Trophoblast cell (in vitro differentiated cells and primary cell): Measurements from ENCODE around the gene NDUFA11.
"Not testable (repeated sequence)": the region's sequence is repeated elsewhere in the genome, so short reads cannot be mapped to it uniquely, and the experiment has no call there.

Experiments
- DNase-seq, 2 donors: peaks; one replicate each; pipeline ENCODE4 v3.0.0-alpha.2; 2016
- H2AFZ ChIP-seq: 2 replicates; pipeline ENCODE4 v1.6.1; 2013; ENCODE audit warnings: low read length, moderate library complexity, mild to moderate bottlenecking; ENCODE audit not compliant: insufficient read depth, poor library complexity
- H2AK5ac ChIP-seq: 2 replicates; pipeline ENCODE4 v1.6.1; 2013; ENCODE audit warnings: mild to moderate bottlenecking, low read length
- H2BK120ac ChIP-seq: 2 replicates; pipeline ENCODE4 v1.6.1; 2013; ENCODE audit warnings: low read length, mild to moderate bottlenecking, moderate library complexity; ENCODE audit not compliant: insufficient read depth, poor library complexity
- H2BK12ac ChIP-seq: 2 replicates; pipeline ENCODE4 v1.6.1; 2013; ENCODE audit warnings: mild to moderate bottlenecking, low read length, moderate library complexity
- H2BK5ac ChIP-seq: 2 replicates; pipeline ENCODE4 v1.6.1; 2013; ENCODE audit warnings: low read length, low read depth, moderate library complexity, mild to moderate bottlenecking; ENCODE audit not compliant: poor library complexity
- H3K14ac ChIP-seq: 2 replicates; pipeline ENCODE4 v1.6.1; 2013; ENCODE audit warnings: mild to moderate bottlenecking, low read length
- H3K18ac ChIP-seq: 2 replicates; pipeline ENCODE4 v1.6.1; 2013; ENCODE audit warnings: mild to moderate bottlenecking, low read length
- H3K23ac ChIP-seq: 2 replicates; pipeline ENCODE4 v1.6.1; 2013; ENCODE audit warnings: low read length
- H3K27ac ChIP-seq: 2 replicates; pipeline ENCODE4 v1.5.1; 2013; ENCODE audit warnings: low read depth, mild to moderate bottlenecking, inconsistent platforms, low read length, moderate library complexity
- H3K27me3 ChIP-seq: 2 replicates; pipeline ENCODE4 v1.6.1; 2013; ENCODE audit warnings: inconsistent platforms, mild to moderate bottlenecking, low read length, moderate library complexity; ENCODE audit not compliant: insufficient read depth
- H3K36me3 ChIP-seq, 2 experiments: 1 replicate in 1 of 2; 2 replicates in 1 of 2; pipeline ENCODE4 v1.6.1; 2013; ENCODE audit warnings: low read length in 2 of 2, mild to moderate bottlenecking in 2 of 2, moderate library complexity in 1 of 2; ENCODE audit not compliant: insufficient read depth in 2 of 2, control insufficient read depth in 1 of 2
- H3K4ac ChIP-seq: 2 replicates; pipeline ENCODE4 v1.6.1; 2013; ENCODE audit warnings: low read depth, mild to moderate bottlenecking, low read length, moderate library complexity
- H3K4me1 ChIP-seq, 2 experiments: 1 replicate in 1 of 2; 2 replicates in 1 of 2; pipeline ENCODE4 v1.6.1; 2013; ENCODE audit warnings: low read length in 2 of 2, mild to moderate bottlenecking in 2 of 2, moderate library complexity in 1 of 2; ENCODE audit not compliant: insufficient read depth in 2 of 2, control insufficient read depth in 1 of 2
- H3K4me2 ChIP-seq: 2 replicates; pipeline ENCODE4 v1.6.1; 2013; ENCODE audit warnings: inconsistent platforms, mild to moderate bottlenecking, low read length, moderate library complexity
- H3K4me3 ChIP-seq: 2 replicates; pipeline ENCODE4 v1.5.1; 2013; ENCODE audit warnings: mild to moderate bottlenecking, low read depth, low read length, inconsistent platforms
- H3K79me1 ChIP-seq: one replicate; pipeline ENCODE4 v1.6.1; 2013; ENCODE audit warnings: low read length
- H3K79me2 ChIP-seq: 2 replicates; pipeline ENCODE4 v1.6.1; 2013; ENCODE audit warnings: low read length, mild to moderate bottlenecking; ENCODE audit not compliant: control insufficient read depth, insufficient read depth, poor library complexity
- H3K9ac ChIP-seq: 2 replicates; pipeline ENCODE4 v1.6.1; 2013; ENCODE audit warnings: mild to moderate bottlenecking, low read length
- H3K9me3 ChIP-seq: 2 replicates; pipeline ENCODE4 v1.6.1; 2013; ENCODE audit warnings: low read depth, mild to moderate bottlenecking, control low read depth, inconsistent platforms, low read length; ENCODE audit not compliant: insufficient read depth
- H4K12ac ChIP-seq: 2 replicates; pipeline ENCODE4 v1.6.1; 2013; ENCODE audit warnings: low read depth, mild to moderate bottlenecking, low read length, moderate library complexity
- H4K8ac ChIP-seq: 2 replicates; pipeline ENCODE4 v1.6.1; 2013; ENCODE audit warnings: low read depth, mild to moderate bottlenecking, low read length, moderate library complexity
- H4K91ac ChIP-seq: one replicate; pipeline ENCODE4 v1.6.1; 2013; ENCODE audit warnings: low read depth, mild to moderate bottlenecking, low read length, moderate library complexity
- WGBS: extraction: QIAGEN DNeasy Blood & Tissue Kit; methylation state at CpG from one replicate; pipeline ENCODE4 v1.1.7; 2013; ENCODE audit warnings: missing lambda C conversion rate; ENCODE audit not compliant: insufficient read length, insufficient coverage; ENCODE audit errors: extremely low coverage; 5-methylcytosine and 5-hydroxymethylcytosine counted together

Gene NDUFA11

GRCh38 chr19:5863030-5863665, 40.4 kb downstream of the NDUFA11 start:
- no peak overlapping the region for H3K9ac ChIP-seq
- H3K14ac ChIP-seq = no peak overlapping the region
- no peak overlapping the region for H2AK5ac ChIP-seq
- no peak overlapping the region for H4K91ac ChIP-seq
- H2BK120ac ChIP-seq = no peak overlapping the region
- WGBS = no CpG with 5 or more reads among the region's 11 CpGs
- H3K9me3 ChIP-seq = peaks cover 1% of the 10 kb centered on the region
- no peaks in the 10 kb centered on the region for H3K36me3 ChIP-seq
- H3K27me3 ChIP-seq = no peaks in the 10 kb centered on the region
- no peak overlapping the region for H3K4me3 ChIP-seq
- H3K18ac ChIP-seq = no peak overlapping the region
- no peak overlapping the region for H3K27ac ChIP-seq
- no peak overlapping the region for H3K23ac ChIP-seq
- no peak overlapping the region for H3K4ac ChIP-seq
- DNase-seq = no peak
- no peak overlapping the region for H2BK5ac ChIP-seq
- no peak overlapping the region for H2BK12ac ChIP-seq
- no peak overlapping the region for H3K4me2 ChIP-seq
- peaks cover 0 to 3% of the 10 kb centered on the region in 2 experiments for H3K4me1 ChIP-seq
- H3K79me2 ChIP-seq = no peaks in the 10 kb centered on the region
- no peak overlapping the region for H2AFZ ChIP-seq
- no peaks in the 10 kb centered on the region for H3K79me1 ChIP-seq
- H4K8ac ChIP-seq = no peak overlapping the region
- no peak overlapping the region for H4K12ac ChIP-seq

- Histone ChIP-seq H3K23ac (no peak overlapping the region), H3K14ac (no peak overlapping the region), H3K79me2 (no peaks in the 10 kb centered on the region), H4K91ac (no peak overlapping the region), H3K36me3 (no peaks in the 10 kb centered on the region), H4K8ac (no peak overlapping the region), H2AFZ (no peak overlapping the region), H2BK120ac (no peak overlapping the region), H3K79me1 (no peaks in the 10 kb centered on the region), H4K12ac (no peak overlapping the region), H2AK5ac (no peak overlapping the region), H3K4me2 (no peak overlapping the region), H3K9me3 (peaks cover 1% of the 10 kb centered on the region), H3K4ac (no peak overlapping the region), H2BK5ac (no peak overlapping the region), H3K18ac (no peak overlapping the region), H3K27me3 (no peaks in the 10 kb centered on the region), H3K4me3 (no peak overlapping the region), H2BK12ac (no peak overlapping the region), H3K9ac (no peak overlapping the region), H3K4me1 (peaks cover 0 to 3% of the 10 kb centered on the region in 2 experiments), H3K27ac (no peak overlapping the region)
- peak; percentile 95 to 98 for DNase-seq
- WGBS = no CpG with 5 or more reads among the region's 18 CpGs
Observed at GRCh38 chr19:5857203-5858081, 46.1 kb downstream of the NDUFA11 start.

GRCh38 chr19:5855151-5855550, 48.4 kb downstream of the NDUFA11 start:
- no CpG with 5 or more reads among the region's 9 CpGs for WGBS
- H3K23ac ChIP-seq, H3K27me3 ChIP-seq, H2BK5ac ChIP-seq, H3K4ac ChIP-seq, H3K14ac ChIP-seq, H3K27ac ChIP-seq, H3K9ac ChIP-seq, H2BK12ac ChIP-seq, H2AK5ac ChIP-seq, DNase-seq, H4K8ac ChIP-seq, H2AFZ ChIP-seq, H3K18ac ChIP-seq, H3K4me3 ChIP-seq, H4K12ac ChIP-seq, H4K91ac ChIP-seq, H3K4me1 ChIP-seq, H2BK120ac ChIP-seq, H3K79me1 ChIP-seq, H3K4me2 ChIP-seq, H3K9me3 ChIP-seq, H3K79me2 ChIP-seq, H3K36me3 ChIP-seq: not testable (repeated sequence)

GRCh38 chr19:5854121-5854520, 49.5 kb downstream of the NDUFA11 start:
- WGBS = no CpG with 5 or more reads among the region's 10 CpGs
- not testable (repeated sequence) for H4K12ac ChIP-seq, H3K9me3 ChIP-seq, H3K9ac ChIP-seq, H3K4me1 ChIP-seq, H3K4me2 ChIP-seq, H2BK120ac ChIP-seq, H2BK12ac ChIP-seq, H3K79me2 ChIP-seq, H4K8ac ChIP-seq, H3K27ac ChIP-seq, H3K79me1 ChIP-seq, H4K91ac ChIP-seq, H3K4ac ChIP-seq, H3K36me3 ChIP-seq, H3K14ac ChIP-seq, H3K23ac ChIP-seq, H3K18ac ChIP-seq, H2AFZ ChIP-seq, DNase-seq, H3K4me3 ChIP-seq, H3K27me3 ChIP-seq, H2BK5ac ChIP-seq, H2AK5ac ChIP-seq
